ENCODE data around the gene LHX6. TPM values are rescaled to one million over a fixed set of nuclear protein-coding genes. Genes with fewer than 3 reads are reported as not detected.
A peak's percentile ranks its signal among the peaks of the same experiment; 100 is the strongest.

The LHX6 gene
- total RNA-seq, 1 experiment from 2014 or later = 1.5 TPM

- peaks cover 100% of the 10 kb centered on the region for H3K27me3 Mint-ChIP-seq (ENCODE audit: low read depth)
- POLR2A ChIA-PET = no interaction called here
- ATAC-seq = no peak
- TF ChIP-seq E2F4 (CRISPR knock-in tag; IDR thresholded peaks at IDR 0.05; ENCODE audit: borderline replicate concordance, low read depth) = no peak
- no peak for TF ChIP-seq ZNF317 (CRISPR knock-in tag; IDR thresholded peaks at IDR 0.05; ENCODE audit: borderline replicate concordance, low read depth)
- TF ChIP-seq NR1H2 (CRISPR knock-in tag; IDR thresholded peaks at IDR 0.05) = no peak
- no peak for TF ChIP-seq TEAD4 (CRISPR knock-in tag; IDR thresholded peaks at IDR 0.05)
- no peak for TF ChIP-seq ZSCAN18 (CRISPR knock-in tag; IDR thresholded peaks at IDR 0.05)
- TF ChIP-seq ZNF281 (CRISPR knock-in tag; IDR thresholded peaks at IDR 0.05) = no peak
- no peak for TF ChIP-seq NR2C2 (CRISPR knock-in tag; IDR thresholded peaks at IDR 0.05)
- TF ChIP-seq ERG (CRISPR knock-in tag; IDR thresholded peaks at IDR 0.05) = no peak
- no peak for TF ChIP-seq HMGA2 (CRISPR knock-in tag; IDR thresholded peaks at IDR 0.05)
- TF ChIP-seq ZNF232 (CRISPR knock-in tag; IDR thresholded peaks at IDR 0.05) = no peak
- TF ChIP-seq ZNF671 (CRISPR knock-in tag; IDR thresholded peaks at IDR 0.05) = no peak
- no peak for TF ChIP-seq JUN (CRISPR knock-in tag; IDR thresholded peaks at IDR 0.05)
- TF ChIP-seq KAT7 (CRISPR knock-in tag; IDR thresholded peaks at IDR 0.05; ENCODE audit: borderline replicate concordance) = no peak
- no peak for TF ChIP-seq ZNF423 (CRISPR knock-in tag; IDR thresholded peaks at IDR 0.05)
- TF ChIP-seq ATF2 (CRISPR knock-in tag; IDR thresholded peaks at IDR 0.05; ENCODE audit: borderline replicate concordance, low read depth) = no peak
- TF ChIP-seq EMX1 (CRISPR knock-in tag; IDR thresholded peaks at IDR 0.05) = no peak
- TF ChIP-seq JAZF1 (CRISPR knock-in tag; IDR thresholded peaks at IDR 0.05) = no peak
- no peak for TF ChIP-seq CBFB (CRISPR knock-in tag; IDR thresholded peaks at IDR 0.05; ENCODE audit: low read depth)
- no peak for TF ChIP-seq MYBL2 (CRISPR knock-in tag; IDR thresholded peaks at IDR 0.05)
- peaks cover 63% of the 10 kb centered on the region for H3K4me1 Mint-ChIP-seq
- H3K4me3 Mint-ChIP-seq = peak overlapping the region; percentile 64; the same call in 1 of the 2 replicates
- no peaks in the 10 kb centered on the region for H3K9me3 Mint-ChIP-seq
- H3K36me3 Mint-ChIP-seq = peaks cover 5% of the 10 kb centered on the region; the same call in 1 of the 2 replicates
- CTCF ChIA-PET = interaction anchor here (1.0 to 4.4 kb wide), 3 partner anchors 31 to 95 kb away, joined by 3 to 39 read pairs (median 5); no protein-coding TSS in a partner anchor
- DNase-seq (ENCODE audit: low spot score) = no peak
- no peak overlapping the region for H3K27ac Mint-ChIP-seq
Measured at GRCh38 chr9:122217640-122218039, 11.1 kb downstream of the LHX6 start.

Data from WTC11 (cell line).